ENCODE data around the gene SOX9.

- TF ChIP-seq EZH2 (IDR thresholded peaks at IDR 0.05; ENCODE audit: insufficient read depth, poor library complexity, severe bottlenecking), result no peak
- TF ChIP-seq EZH2phosphoT487 (IDR thresholded peaks at IDR 0.05; ENCODE audit: insufficient read depth, low read depth), result no peak
Measured at GRCh38 chr17:72119873-72120641, 763 bp upstream of the SOX9 start.
